Measurements from ENCODE around the gene FUCA2.
A peak's percentile ranks its signal among the peaks of the same experiment; 100 is the strongest.

The FUCA2 gene, protein sequence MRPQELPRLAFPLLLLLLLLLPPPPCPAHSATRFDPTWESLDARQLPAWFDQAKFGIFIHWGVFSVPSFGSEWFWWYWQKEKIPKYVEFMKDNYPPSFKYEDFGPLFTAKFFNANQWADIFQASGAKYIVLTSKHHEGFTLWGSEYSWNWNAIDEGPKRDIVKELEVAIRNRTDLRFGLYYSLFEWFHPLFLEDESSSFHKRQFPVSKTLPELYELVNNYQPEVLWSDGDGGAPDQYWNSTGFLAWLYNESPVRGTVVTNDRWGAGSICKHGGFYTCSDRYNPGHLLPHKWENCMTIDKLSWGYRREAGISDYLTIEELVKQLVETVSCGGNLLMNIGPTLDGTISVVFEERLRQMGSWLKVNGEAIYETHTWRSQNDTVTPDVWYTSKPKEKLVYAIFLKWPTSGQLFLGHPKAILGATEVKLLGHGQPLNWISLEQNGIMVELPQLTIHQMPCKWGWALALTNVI

DNA sequence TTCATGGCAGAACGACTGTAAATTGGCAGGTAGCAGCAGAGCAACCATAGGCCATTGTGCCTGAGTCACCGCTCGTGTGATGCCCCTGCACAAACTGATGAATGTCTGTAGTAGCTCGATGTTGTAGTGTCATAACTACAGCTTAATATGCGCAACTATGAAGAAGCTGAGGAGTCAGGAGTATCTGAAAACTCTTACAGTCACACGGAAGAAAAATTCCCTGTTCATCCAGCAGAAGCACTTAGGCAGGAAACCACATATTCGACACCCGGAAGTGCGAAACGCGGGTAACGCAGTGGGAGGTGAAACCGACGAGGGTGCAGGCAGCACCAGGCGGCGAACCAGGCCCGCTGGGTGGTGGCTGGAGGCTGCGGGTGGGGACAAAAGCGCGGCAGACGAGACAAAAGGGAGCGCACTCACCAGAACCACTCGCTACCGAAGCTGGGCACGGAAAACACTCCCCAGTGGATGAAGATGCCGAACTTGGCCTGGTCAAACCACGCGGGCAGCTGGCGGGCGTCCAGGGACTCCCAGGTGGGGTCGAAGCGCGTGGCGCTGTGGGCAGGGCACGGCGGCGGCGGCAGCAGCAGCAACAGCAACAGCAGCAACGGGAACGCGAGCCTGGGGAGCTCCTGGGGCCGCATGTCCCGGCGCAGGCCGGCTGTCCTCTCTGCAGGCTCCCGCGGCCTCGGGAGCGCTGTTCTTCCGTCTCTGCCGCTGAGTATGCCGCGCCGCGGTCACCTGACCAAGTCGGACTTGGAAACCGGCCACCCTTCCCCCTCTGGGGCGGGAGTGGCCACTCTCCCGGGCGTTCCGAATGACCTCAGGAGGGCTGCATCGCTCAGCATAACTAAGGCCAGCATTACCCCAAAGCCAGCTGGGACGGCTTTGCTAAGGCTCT lies at the start of gene FUCA2:
Gene FUCA2, minus strand, starts transcription at position 730 of the 901 bp plus-strand sequence. Its CDS starts 86 bp downstream, at position 644.
- no peaks in the 10 kb centered on the region for H3K27me3 Mint-ChIP-seq
- H3K9me3 Mint-ChIP-seq, result no peaks in the 10 kb centered on the region
- H3K27ac Mint-ChIP-seq, result peak within 1 kb of the TSS; percentile 98 to 99
- H3K4me1 Mint-ChIP-seq, result peaks cover 20% of the 10 kb centered on the region
- peak within 1 kb of the TSS; percentile 99 for H3K4me3 Mint-ChIP-seq
- ATAC-seq (peak; percentile 87), DNase-seq (peak; percentile 50 to 72)

DNA sequence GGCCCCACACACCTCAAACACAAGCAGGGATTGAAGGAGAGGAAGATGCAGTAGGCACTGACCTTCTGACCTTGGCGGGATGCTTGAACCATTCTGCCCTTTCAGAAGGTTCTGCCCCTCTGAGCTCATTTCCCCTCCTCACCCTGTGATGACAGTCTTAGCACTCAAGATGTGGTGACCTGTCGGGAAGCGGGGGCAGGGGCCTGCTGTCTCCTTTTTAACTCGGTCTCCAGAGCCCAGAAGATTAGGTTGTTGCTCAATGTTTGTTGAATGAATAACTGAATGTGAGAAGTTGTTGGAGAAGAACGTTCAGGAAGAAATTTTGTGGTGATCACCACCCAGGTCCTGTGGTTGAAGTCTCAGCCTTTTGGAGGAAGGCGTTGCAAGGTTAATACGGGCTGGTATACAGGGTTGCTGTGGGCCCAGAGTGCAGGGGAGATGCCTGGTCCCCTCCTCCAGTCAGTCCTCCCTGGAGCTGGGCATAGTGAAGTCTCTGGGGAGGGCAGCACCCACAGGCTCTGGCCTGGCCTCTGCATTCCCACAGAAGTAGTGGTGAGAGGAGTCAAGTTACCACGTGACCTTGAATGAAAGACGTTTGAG lies 49.7 kb upstream of the FUCA2 start:
- peak overlapping the region in 1 of 2 donors; percentile 5 for H3K27ac Mint-ChIP-seq
- peaks cover 10% of the 10 kb centered on the region for H3K4me1 Mint-ChIP-seq
- H3K4me3 Mint-ChIP-seq, result no peak overlapping the region

DNA sequence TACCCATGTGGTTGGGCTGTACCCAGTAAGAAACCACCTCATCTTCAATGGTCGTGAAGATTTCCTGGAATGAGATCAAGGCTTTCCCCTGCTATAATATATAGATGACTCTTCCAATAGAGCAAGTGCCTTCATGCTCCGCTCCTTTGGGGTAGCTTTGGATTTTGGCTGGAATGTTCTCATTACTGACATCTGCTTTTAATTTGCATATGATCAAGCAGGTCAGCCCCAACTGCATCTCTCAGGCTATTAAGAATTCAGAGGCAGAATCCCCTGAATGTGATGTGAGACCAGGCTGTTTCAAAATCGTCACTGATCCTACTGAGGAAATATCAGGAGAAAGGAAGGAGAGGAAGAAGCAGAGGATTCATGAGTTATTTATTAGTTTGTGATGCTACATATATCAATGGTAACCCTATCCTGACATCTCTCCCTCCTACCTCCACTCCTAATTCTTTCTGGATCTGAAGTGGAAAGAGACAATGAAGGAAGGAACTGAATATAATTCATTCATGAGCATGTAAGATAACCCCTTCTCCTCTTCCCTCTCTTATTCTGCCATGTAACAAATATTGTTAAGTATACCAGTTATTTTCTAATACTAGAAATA lies 47.6 kb upstream of the FUCA2 start:
- no peaks in the 10 kb centered on the region for H3K27me3 Mint-ChIP-seq
- ATAC-seq (no peak), DNase-seq (no peak)
- no peak overlapping the region for H3K4me3 Mint-ChIP-seq
- no peak overlapping the region for H3K27ac Mint-ChIP-seq
- no peaks in the 10 kb centered on the region for H3K9me3 Mint-ChIP-seq
- H3K4me1 Mint-ChIP-seq, result peaks cover 30% of the 10 kb centered on the region

More for the DNA sequence above, 49.7 kb upstream of the FUCA2 start:
- no peaks in the 10 kb centered on the region for H3K9me3 Mint-ChIP-seq
- ATAC-seq (no peak), DNase-seq (no peak)
- no peaks in the 10 kb centered on the region for H3K27me3 Mint-ChIP-seq

DNA sequence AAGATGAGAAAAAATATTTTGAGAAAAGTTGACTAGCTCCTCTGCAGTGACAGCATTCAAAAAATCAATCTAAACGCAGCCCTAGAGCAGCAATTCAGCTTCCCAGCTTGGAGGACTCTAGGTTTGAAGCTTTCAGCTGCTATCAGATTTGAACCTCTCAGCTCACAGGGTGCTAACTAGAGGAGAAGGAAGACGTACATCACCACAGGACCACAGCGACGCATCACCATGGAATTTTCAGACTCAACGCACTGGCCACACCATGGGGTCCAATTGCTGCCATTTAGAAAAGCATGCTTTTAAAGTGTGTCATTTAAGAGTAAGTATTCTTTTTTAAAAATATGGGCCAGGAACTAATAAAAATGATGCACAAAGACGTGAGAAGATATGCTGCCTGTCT lies 45.0 kb upstream of the FUCA2 start:
- peaks cover 36% of the 10 kb centered on the region for H3K4me1 Mint-ChIP-seq
- no peaks in the 10 kb centered on the region for H3K9me3 Mint-ChIP-seq
- no peak for ATAC-seq
- H3K27ac Mint-ChIP-seq, result no peak overlapping the region
- H3K27me3 Mint-ChIP-seq, result no peaks in the 10 kb centered on the region
- no peak for DNase-seq
- no peak overlapping the region for H3K4me3 Mint-ChIP-seq

DNA sequence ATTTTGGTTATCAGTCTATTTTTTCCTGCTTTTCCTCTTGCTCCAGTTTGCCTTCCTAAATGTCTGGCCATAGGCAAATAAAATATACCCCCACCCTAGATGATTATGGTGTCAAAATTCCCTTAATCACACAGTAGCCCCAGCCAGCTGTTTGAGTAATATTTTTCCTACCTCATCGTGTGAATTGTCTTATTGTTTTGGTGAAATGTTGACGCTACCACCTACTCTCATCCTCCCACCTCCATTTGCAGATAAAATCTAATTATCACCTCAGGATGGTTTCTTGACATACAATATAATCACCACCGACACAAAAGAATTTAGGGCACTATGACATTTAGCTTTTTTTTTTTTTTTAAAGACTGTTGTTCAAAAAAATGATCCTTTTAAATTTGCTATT lies 44.1 kb upstream of the FUCA2 start:
- no peak for ATAC-seq
- H3K9me3 Mint-ChIP-seq, result no peaks in the 10 kb centered on the region
- no peak overlapping the region for H3K27ac Mint-ChIP-seq
- no peak for DNase-seq
- H3K4me1 Mint-ChIP-seq, result peaks cover 32% of the 10 kb centered on the region
- H3K4me3 Mint-ChIP-seq, result peak overlapping the region; percentile 65 to 70
- H3K27me3 Mint-ChIP-seq, result no peaks in the 10 kb centered on the region

DNA sequence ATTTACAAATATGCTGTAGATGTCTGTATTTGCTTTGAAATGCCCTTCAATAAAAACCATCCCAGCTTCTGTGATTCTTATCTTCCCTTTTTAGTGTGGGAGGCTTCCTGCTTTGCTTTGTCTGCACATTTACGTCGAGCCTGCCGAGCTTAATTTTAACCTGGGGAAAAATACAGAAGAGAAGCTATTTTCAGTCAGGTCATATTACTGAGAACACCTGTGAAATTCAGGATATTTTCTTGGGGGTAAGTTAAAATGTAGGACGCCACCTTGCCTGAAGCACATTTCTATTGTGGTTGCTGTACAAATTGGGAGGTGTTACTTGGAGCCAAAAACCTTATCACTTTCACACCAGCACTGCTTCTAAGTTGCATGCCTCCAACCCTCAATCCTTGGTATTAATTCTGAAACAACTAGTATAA lies 43.6 kb upstream of the FUCA2 start:
- DNase-seq (no peak), ATAC-seq (no peak)
- Mint-ChIP-seq H3K27me3 (no peaks in the 10 kb centered on the region), H3K27ac (peak overlapping the region in 1 of 2 donors; percentile 57), H3K4me1 (peaks cover 29% of the 10 kb centered on the region), H3K9me3 (no peaks in the 10 kb centered on the region), H3K4me3 (peak overlapping the region; percentile 65 to 70)

DNA sequence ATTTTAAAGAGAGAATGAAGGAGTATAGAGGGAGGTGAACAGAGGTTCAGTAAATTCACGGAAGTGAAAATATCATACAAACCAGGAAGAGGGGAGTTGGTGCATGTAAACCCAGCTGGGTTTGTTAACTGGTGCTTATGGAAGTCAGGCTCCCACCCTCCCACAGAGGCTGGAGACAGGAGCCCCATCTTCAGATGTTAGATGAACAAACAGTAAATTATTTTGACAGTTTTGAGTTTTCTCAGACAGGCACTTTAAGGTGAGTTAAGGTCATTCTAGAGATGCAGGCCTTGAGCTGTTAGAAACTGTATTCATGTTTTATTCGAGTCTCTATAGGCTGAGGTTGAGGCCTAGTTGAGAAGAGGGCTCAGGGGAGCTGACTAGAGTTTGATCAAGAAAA lies 41.8 kb upstream of the FUCA2 start:
- Mint-ChIP-seq H3K4me3 (no peak overlapping the region), H3K27ac (no peak overlapping the region), H3K27me3 (no peaks in the 10 kb centered on the region), H3K4me1 (peaks cover 38% of the 10 kb centered on the region), H3K9me3 (no peaks in the 10 kb centered on the region)
- DNase-seq (no peak), ATAC-seq (no peak)

DNA sequence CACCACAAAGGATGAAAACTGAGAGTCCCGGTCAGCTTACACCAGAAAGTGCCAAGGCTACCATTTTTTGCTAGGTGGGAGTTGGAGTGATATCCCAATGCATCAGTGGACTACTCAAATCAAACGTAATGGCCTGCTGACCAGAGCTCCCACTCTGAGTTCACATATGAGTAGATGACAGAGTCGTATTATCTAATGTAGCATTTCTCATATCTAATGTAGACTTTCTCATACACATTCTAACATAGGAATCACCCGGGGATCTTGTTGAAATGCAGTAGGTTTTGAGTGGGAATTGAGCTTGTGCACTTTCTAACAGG lies 38.4 kb upstream of the FUCA2 start:
- ATAC-seq, result no peak
- peak overlapping the region in 1 of 2 donors; percentile 44 for H3K27ac Mint-ChIP-seq
- no peaks in the 10 kb centered on the region for H3K27me3 Mint-ChIP-seq
- DNase-seq, result no peak
- H3K9me3 Mint-ChIP-seq, result no peaks in the 10 kb centered on the region
- H3K4me1 Mint-ChIP-seq, result peaks cover 34% of the 10 kb centered on the region
- H3K4me3 Mint-ChIP-seq, result no peak overlapping the region

DNA sequence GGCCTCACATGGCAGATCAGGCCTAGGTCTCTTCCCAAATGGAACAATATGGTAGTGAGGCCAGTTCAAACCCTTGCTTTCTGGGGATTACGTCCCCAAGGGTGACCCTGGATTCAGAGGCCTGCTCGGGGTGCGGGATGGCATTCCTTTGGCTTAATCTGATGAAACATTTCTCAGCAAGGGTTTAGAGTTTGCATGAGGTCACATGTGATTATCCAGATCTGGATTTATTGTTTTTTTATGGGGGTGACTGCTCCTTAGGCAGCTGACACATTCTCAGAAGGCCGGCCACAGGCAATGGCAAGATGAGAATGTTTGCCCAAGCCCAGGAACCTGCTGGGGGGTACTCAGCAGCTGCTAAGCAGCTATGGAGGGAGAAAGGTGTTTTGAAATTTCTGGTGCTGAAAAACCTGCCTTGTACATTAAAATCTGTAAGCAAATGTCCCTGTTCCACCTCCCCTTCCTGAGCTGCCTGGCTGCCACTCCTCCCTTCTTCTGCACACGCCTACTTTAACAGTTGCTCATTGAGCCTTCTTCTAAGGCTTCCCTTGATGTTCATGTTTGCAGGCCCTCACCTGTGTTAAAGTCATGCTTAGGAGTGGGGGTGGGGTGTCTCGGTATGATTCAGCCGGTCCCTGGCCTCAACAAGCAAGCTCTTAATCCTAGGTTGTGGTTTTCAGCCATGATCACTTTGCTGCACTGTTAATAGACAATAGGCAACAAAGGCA lies 37.9 kb upstream of the FUCA2 start:
- Mint-ChIP-seq H3K4me1 (peaks cover 30% of the 10 kb centered on the region), H3K27me3 (no peaks in the 10 kb centered on the region), H3K9me3 (no peaks in the 10 kb centered on the region), H3K4me3 (no peak overlapping the region), H3K27ac (no peak overlapping the region)
- peak; percentile 45 for ATAC-seq
- DNase-seq, result no peak

DNA sequence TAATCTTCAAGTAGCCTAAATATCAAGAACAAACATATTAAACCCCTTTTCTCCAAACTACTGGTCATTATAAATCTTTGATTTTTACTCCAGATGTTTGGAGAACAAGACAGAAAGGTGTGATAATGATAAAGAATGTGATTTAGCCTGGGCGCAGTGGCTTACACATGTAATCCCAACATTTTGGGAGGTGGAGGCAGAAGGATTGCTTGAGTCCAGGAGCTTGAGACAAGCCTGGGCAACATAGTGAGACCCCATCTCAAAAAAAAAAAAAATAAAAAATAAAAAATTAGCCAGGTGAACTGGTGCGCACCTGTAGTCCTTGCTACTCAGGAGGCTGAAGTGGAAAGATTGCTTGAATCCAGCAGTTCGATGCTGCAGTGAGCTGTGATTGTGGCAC lies 35.1 kb upstream of the FUCA2 start:
- Mint-ChIP-seq H3K27me3 (no peaks in the 10 kb centered on the region), H3K9me3 (no peaks in the 10 kb centered on the region), H3K4me1 (peaks cover 22% of the 10 kb centered on the region), H3K4me3 (no peak overlapping the region), H3K27ac (no peak overlapping the region)
- no peak for DNase-seq
- no peak for ATAC-seq

DNA sequence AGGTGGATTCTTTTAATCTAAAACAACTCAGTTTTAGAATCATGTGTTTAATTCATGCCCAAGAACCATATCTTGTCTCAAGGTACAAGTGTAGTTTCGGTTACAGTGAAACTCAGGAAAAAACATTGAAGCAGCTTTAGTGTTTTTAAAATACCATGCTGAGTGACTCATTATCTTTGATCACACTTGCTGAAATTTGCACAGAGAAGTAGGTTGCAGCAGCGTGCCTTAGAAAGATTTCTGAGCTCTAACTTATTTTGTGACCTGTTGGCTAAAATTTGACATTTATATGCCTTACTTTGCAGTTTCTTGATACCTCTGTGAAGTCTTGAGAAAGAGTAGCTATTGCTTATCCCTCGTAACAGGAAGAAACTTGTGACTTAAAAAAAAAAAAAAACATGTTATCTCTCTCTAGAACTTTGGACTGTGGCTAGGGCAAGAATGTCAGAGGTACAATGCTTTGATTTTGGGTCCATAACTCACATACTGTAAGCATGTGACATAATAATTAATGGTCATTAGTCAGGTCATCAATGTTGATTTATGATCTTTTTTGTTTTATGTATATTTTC lies 34.5 kb upstream of the FUCA2 start:
- H3K27me3 Mint-ChIP-seq, result no peaks in the 10 kb centered on the region
- DNase-seq (no peak), ATAC-seq (peak; percentile 52)
- H3K9me3 Mint-ChIP-seq, result no peaks in the 10 kb centered on the region
- H3K4me1 Mint-ChIP-seq, result peaks cover 22% of the 10 kb centered on the region
- no peak overlapping the region for H3K4me3 Mint-ChIP-seq
- peak overlapping the region in 1 of 2 donors; percentile 24 for H3K27ac Mint-ChIP-seq

DNA sequence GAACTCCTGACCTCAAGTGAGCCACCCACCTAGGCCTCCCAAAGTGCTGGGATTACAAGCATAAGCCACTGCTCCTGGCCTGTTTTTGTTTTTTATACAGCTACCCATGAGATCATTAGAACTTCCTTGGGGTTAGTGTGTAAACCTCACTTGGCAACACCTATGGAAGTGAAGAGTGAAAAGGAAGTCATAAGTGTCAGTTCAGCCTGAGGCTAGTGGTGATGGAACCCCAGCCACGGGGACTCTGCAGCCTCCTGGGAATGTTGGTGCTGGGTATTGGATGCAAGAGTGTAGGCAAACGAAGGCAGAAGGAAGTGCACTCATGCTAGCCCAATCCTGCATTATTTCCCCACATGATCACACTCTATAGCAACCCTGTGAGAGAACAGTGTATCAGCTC lies 33.6 kb upstream of the FUCA2 start:
- H3K4me1 Mint-ChIP-seq, result peaks cover 24% of the 10 kb centered on the region
- DNase-seq (no peak), ATAC-seq (no peak)
- H3K4me3 Mint-ChIP-seq, result peak overlapping the region in 1 of 2 donors; percentile 45
- H3K27ac Mint-ChIP-seq, result no peak overlapping the region
- H3K9me3 Mint-ChIP-seq, result no peaks in the 10 kb centered on the region
- H3K27me3 Mint-ChIP-seq, result no peaks in the 10 kb centered on the region

DNA sequence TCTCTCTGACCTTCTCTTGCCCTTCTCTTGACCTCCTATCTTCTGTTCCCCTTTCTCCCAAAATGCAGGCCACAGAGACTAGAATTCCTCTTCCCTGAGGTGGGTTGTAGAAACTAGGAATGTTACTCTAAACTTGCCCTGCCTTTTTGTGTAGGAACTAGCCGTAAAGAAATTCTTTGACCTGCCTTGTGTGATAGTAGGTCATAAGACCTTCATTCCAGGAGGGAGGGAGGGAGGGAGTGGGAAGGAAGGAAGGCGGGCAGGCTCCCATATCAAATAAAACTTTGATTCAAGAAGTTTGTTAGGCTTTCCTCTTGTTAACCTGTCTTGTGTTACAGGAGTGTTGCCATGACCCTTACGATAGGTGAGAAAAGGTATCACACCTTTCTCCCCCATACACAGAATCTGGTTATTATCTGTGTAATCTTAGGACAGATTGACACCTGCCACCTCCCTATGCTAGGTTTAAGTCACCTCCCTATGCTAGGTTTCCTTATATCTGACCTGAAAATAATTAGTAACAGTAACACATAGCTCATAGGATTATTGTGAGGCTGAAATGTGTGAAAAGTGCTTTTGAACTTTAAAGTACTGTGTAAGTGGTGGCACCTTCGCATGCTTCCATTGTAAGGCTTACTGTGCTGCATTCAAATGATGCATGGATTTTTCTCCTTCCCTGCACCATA lies 32.6 kb upstream of the FUCA2 start:
- H3K9me3 Mint-ChIP-seq, result no peaks in the 10 kb centered on the region
- H3K27ac Mint-ChIP-seq, result no peak overlapping the region
- DNase-seq (no peak), ATAC-seq (no peak)
- no peaks in the 10 kb centered on the region for H3K27me3 Mint-ChIP-seq
- H3K4me1 Mint-ChIP-seq, result peaks cover 21% of the 10 kb centered on the region
- H3K4me3 Mint-ChIP-seq, result no peak overlapping the region

DNA sequence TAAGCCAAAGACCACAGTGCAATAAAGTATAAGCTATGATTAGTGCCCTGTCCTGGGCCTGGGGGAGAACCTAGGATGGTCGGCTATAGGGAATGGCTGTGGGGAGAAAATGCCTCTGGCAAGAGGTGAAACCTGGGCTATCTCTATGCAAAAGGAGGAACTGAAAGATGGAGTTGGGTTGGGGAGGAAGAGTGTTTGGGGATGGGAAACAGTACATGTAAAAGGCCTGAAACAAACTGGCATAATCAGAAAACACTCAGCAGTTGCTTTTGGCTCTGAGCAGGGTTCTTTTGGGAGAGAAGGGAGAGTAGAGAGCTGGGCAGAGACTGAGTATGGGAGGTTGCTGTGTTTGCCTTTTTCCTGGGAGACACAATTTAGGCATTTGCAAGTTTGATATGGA lies 31.9 kb upstream of the FUCA2 start:
- Mint-ChIP-seq H3K9me3 (no peaks in the 10 kb centered on the region), H3K4me1 (peaks cover 20% of the 10 kb centered on the region), H3K4me3 (no peak overlapping the region), H3K27ac (peak overlapping the region in 1 of 2 donors; percentile 47), H3K27me3 (no peaks in the 10 kb centered on the region)
- ATAC-seq (no peak), DNase-seq (no peak)
